SKM-1 (cell line): Measurements from ENCODE around the gene RPL6.

Source experiments
- DNase-seq: peaks from one replicate; lab custom pipeline; 2025; ENCODE audit not compliant: unreplicated experiment; lab: John Stamatoyannopoulos, UW

The RPL6 gene

GRCh38 chr12:112381406-112381882 lies 28.0 kb downstream of the RPL6 start:
- DNase-seq: no peak

DNA sequence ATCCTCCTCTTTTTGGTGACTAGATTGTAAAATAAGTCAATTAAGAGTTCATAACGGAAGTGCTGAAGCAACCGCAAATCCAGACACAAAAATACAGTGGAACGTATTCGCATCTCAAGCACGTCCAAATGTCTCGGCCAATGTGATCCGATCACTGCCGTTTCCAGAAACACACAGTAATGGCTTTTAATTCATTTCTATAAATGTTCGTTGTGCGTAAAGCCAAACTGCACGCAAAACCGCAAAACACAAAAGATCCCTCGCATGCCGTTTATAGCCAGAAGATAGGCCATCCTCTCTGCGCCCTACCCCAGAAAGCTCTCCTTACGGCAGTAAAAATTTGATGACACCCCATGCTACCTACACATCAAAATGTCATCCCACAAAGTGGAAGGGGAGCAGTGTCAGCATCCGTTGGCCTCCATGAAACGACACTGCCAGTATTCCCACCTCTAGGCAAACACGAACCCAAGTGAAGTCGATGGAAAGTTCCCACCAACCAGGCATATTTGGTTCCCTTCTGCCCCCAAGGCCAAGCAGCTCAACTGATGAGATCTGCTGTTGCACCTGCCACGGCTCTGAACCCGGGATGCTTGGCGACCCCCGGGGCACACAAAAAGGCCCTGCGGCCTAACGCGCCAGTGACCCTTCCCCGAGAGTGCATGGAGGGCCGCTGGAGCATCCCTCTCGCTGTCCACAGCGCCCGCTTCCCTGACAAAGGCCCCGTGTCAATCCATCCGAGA lies 28.6 kb downstream of the RPL6 start:
- DNase-seq: no peak

- DNase-seq: no peak
Observed at GRCh38 chr12:112375105-112375504, 34.3 kb downstream of the RPL6 start.

DNA sequence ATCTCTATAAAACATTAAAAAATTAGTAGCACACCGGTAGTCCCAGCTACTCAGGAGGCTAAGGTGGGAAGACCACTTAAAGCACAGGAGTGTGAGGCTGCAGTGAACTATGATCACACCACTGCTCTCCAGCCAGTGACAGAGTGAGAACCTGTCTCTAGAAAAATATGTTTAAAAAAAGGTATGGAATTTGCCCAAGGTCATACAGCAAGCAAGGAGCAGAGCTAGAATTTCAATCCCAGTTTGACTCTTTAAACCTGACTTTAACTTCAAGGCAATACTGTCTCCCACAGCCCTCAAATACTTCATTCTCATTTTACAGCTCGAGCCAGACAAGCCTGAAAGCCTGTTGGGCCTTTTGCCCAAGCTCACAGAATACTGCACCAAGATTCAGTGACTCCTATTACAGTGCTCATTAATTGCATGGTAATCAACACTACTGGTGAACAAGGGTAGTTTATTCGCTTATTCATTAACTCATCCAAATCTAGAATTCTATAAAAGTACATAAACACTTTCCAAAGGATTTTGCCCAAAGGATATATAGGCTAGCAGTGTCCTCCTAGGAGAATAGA lies 35.2 kb downstream of the RPL6 start:
- DNase-seq: no peak

DNA sequence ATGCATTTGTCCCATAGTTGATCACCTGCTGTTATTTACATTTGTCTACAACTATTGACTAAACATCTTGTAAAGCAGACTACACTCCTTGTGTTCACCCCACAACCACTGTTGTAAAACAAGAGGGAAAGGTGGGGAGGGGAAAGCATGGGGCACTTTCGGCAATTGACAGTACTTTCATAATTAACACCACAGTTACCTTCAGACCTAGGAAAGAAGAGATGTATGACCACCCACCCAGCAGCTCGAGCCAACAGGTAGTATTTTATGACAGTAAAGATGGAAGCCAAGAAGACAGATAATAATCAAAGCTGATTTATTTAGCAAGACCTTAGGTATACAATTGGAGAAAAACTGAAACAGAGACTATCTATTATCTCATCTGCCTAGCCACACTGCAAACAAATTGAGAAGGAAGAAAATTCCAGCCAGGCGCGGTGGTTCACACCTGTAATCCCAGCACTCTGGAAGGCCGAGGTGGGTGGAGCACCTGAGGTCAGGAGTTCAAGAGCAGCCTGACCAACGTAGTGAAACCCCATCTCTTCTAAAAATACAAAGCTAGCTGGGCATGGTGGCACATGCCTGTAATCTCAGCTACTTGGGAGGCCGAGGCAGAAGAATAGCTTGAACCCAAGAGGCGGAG lies 38.4 kb downstream of the RPL6 start:
- no peak for DNase-seq

GRCh38 chr12:112370199-112370598 lies 39.2 kb downstream of the RPL6 start:
- no peak for DNase-seq

GRCh38 chr12:112368856-112369255 lies 40.5 kb downstream of the RPL6 start:
- no peak for DNase-seq

DNA sequence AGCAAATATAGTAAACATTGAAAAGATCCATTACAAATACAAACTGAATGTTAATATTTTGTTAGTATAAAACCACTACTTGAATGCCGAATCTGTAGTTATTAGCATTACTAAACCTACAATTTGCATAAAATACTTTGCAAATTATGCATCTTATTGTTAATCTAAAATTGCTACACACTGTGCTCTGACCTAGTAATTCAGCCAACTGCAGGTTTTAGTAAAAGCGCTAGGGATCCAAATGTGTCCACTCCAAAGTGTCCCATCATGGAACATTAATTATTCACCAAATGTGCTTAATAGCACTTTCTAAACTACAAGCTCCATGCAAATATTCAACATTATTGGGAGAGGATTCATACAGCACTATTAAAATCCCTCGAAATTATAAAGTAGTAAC lies 41.4 kb downstream of the RPL6 start:
- DNase-seq: no peak

DNA sequence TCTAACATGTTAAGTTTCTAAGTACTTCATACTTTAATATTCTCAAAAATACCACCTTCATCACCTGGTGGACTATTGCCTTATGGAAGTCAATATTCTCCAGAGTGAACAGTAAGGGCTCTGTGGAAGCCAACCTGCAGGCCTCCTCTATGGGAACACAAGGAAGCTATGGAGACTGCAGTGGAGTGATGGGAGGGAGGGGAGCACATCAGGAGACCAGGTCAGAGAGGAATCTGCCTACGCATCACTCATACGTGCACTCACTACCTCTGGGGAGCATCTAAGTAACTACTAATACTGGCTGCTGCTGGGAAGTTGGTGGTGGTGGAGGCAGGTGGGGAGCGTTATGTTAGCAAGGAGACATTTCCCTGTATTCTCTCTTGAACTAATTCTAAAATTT lies 47.1 kb downstream of the RPL6 start:
- DNase-seq: no peak

- DNase-seq: no peak
Observed at GRCh38 chr12:112361271-112361670, 48.1 kb downstream of the RPL6 start.

DNA sequence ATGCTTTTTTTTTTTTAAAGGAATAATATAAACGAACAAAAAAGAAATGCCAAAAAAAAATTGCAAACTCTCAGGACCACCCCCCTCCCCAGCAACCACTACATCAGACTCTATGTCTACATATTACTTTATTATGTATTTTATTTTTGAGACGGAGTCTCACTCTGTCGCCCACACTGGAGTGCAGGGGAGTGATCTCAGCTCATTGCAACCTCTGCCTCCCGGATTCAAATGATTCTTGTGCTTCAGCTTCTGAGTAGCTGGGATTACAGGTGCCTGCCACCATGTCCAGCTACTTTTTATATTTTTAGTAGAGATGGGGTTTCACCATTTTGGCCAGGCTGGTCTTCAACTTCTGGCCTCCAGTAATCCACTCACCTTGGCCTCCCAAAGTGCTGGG lies 50.1 kb downstream of the RPL6 start:
- DNase-seq: no peak

DNA sequence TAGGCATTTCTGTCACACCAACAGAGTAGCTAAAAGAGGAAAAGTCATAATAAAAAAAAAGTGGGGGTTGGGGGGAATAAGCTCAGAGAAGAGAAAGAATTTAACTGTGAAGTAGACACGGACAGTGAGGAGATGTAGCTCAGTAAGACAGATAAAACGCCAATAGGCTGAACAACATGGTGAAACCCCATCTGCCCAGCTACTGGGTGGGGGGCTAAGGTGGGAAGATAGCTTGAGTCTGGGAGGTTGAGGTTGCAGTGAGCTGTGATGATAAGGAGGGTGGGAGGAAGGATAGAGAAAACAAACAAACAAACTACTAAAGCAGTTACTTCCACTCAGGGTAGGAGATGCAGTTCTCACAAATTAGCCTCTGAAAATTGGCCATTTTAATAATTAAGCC lies 52.2 kb downstream of the RPL6 start:
- DNase-seq: no peak
